SU-DHL-6 (cell line): ENCODE data around the gene MAP3K21.

Experiments
- H2AFZ ChIP-seq: fragments of 200-600 bp; sonication (generic); 2 replicates; pipeline ENCODE4 v1.6.1; 2014; ENCODE audit warnings: low read depth, mild to moderate bottlenecking, moderate library complexity, mixed read lengths, antibody characterized with exemption, low read length; ENCODE audit not compliant: severe bottlenecking
- H3F3A ChIP-seq: fragments of 200-600 bp; shearing (Covaris generic); 2 replicates; pipeline ENCODE4 v1.6.0; 2016; ENCODE audit warnings: antibody characterized with exemption, mild to moderate bottlenecking; ENCODE audit not compliant: insufficient read depth
- H3K27ac ChIP-seq: fragments of 200-600 bp; sonication (generic); 2 replicates; pipeline ENCODE4 v1.5.1; 2016; ENCODE audit warnings: low read depth, mild to moderate bottlenecking, low read length, moderate library complexity, mixed read lengths
- H3K27me3 ChIP-seq: fragments of 200-600 bp; sonication (generic), shearing (Covaris generic); 2 replicates; pipeline ENCODE4 v1.6.0; 2014; ENCODE audit warnings: mild to moderate bottlenecking, low read length
- H3K36me3 ChIP-seq: fragments of 200-600 bp; sonication (generic); 2 replicates; pipeline ENCODE4 v1.6.1; 2014; ENCODE audit warnings: mild to moderate bottlenecking, low read length, mixed read lengths
- H3K4me2 ChIP-seq: fragments of 300-600, 200-600 bp; shearing (Covaris generic), sonication (generic); 2 replicates; pipeline ENCODE4 v1.6.0; 2014; ENCODE audit warnings: low read length, low read depth, mild to moderate bottlenecking; ENCODE audit not compliant: poor library complexity, severe bottlenecking
- H3K4me3 ChIP-seq: fragments of 200-600 bp; sonication (generic); 2 replicates; pipeline ENCODE4 v1.5.1; 2014; ENCODE audit warnings: antibody characterized with exemption, low read length, mild to moderate bottlenecking, mixed read lengths; ENCODE audit not compliant: insufficient read depth, poor library complexity, severe bottlenecking
- H3K79me2 ChIP-seq: fragments of 200-600 bp; sonication (generic); 2 replicates; pipeline ENCODE4 v1.6.1; 2014; ENCODE audit warnings: mild to moderate bottlenecking, low read length, moderate library complexity; ENCODE audit not compliant: insufficient read depth
- H3K9ac ChIP-seq: fragments of 200-600 bp; sonication (generic); 2 replicates; pipeline ENCODE4 v1.7.0; 2014; ENCODE audit warnings: mild to moderate bottlenecking, low read length
- H3K9me2 ChIP-seq: fragments of 200-600 bp; sonication (generic); replicated peaks from 2 replicates; pipeline ENCODE4 v1.6.1; 2014; ENCODE audit warnings: low read length; ENCODE audit not compliant: insufficient read depth
- H3K9me3 ChIP-seq: fragments of 200-600 bp; sonication (generic); 2 replicates; pipeline ENCODE4 v1.6.1; 2014; ENCODE audit warnings: low read length, mixed read lengths; ENCODE audit not compliant: insufficient read depth
- H4K20me1 ChIP-seq: fragments of 200-600 bp; sonication (generic); 2 replicates; pipeline ENCODE4 v1.6.1; 2014; ENCODE audit warnings: low read depth, mild to moderate bottlenecking, antibody characterized with exemption, low read length, moderate library complexity, mixed read lengths
- CTCF ChIP-seq: fragments of 200-600 bp; sonication (generic); IDR thresholded peaks from one replicate; pipeline ENCODE4 v1.5.1; 2017; ENCODE audit warnings: antibody characterized with exemption, mild to moderate bottlenecking, low read length, moderate library complexity; ENCODE audit not compliant: insufficient read depth, poor library complexity, severe bottlenecking
- EZH2phosphoT487 ChIP-seq: fragments of 200-600 bp; sonication (generic), shearing (Covaris generic); conservative IDR thresholded peaks from 2 replicates; pipeline ENCODE4 v1.6.1; 2018; ENCODE audit warnings: mild to moderate bottlenecking, antibody characterized with exemption, low read length, moderate library complexity, mixed read lengths

MAP3K21 gene

GRCh38 chr1:233393084-233393840 lies 65.7 kb downstream of the MAP3K21 start:
- H3K9me2 ChIP-seq, result no peaks in the 10 kb centered on the region
- H3K36me3 ChIP-seq, result no peaks in the 10 kb centered on the region
- TF ChIP-seq CTCF (no peak), EZH2phosphoT487 (no peak)
- H2AFZ ChIP-seq, result no peak overlapping the region
- H3K4me2 ChIP-seq, result no peak overlapping the region
- no peaks in the 10 kb centered on the region for H3F3A ChIP-seq
- H3K9ac ChIP-seq, result no peak overlapping the region
- H3K4me3 ChIP-seq, result no peak overlapping the region
- H3K27me3 ChIP-seq, result no peaks in the 10 kb centered on the region
- no peak overlapping the region for H3K27ac ChIP-seq
- H4K20me1 ChIP-seq, result no peaks in the 10 kb centered on the region
- H3K9me3 ChIP-seq, result no peaks in the 10 kb centered on the region
- H3K79me2 ChIP-seq, result no peaks in the 10 kb centered on the region

- no peak overlapping the region for H2AFZ ChIP-seq
- no peaks in the 10 kb centered on the region for H3K9me2 ChIP-seq
- H3K36me3 ChIP-seq, result no peaks in the 10 kb centered on the region
- H3K9me3 ChIP-seq, result no peaks in the 10 kb centered on the region
- no peaks in the 10 kb centered on the region for H3F3A ChIP-seq
- no peak overlapping the region for H3K4me2 ChIP-seq
- H3K79me2 ChIP-seq, result no peaks in the 10 kb centered on the region
- H3K27me3 ChIP-seq, result no peaks in the 10 kb centered on the region
- no peak overlapping the region for H3K4me3 ChIP-seq
- H3K9ac ChIP-seq, result no peak overlapping the region
- no peak overlapping the region for H3K27ac ChIP-seq
- TF ChIP-seq CTCF (no peak), EZH2phosphoT487 (no peak)
- H4K20me1 ChIP-seq, result no peaks in the 10 kb centered on the region
Observed at GRCh38 chr1:233393926-233394680, 66.6 kb downstream of the MAP3K21 start.

DNA sequence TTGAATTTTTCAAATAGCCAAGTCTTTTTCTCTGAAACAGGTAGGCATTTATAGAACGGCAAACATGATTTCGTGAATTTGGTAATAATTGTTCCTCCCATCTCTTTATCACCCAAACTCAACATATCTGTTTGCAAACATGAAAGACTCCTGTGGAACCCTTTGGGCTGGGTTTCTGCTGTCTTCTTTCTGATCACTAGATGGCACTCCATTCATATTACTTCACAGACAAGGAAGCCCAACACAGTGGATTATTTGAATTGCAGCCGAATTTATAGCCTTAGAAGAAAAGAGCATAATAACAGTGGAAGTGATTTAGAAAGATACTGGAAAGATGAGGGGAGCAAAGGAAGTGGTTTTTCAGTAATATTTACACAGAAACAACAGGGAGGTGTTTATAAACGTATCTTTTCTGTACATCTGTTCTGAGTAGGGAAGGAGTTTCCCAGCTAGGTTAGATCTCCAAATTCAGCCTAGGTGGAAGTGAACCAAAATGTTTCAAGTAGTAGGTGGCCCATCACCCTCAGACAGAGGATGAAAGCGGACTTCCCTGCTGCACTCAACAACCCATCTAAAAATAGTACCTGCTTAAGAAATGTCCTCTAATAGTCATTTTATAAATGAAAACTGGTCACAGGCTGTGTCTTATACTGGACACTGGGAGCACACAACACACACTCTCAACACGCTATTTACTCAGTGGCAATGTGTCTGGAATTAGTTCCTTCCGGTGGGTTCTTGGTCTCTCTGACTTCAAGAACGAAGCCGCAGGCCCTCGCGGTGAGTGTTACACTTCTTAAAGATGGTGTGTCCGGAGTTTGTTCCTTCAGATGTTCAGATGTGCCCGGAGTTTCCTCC lies 67.6 kb downstream of the MAP3K21 start:
- no peaks in the 10 kb centered on the region for H3K79me2 ChIP-seq
- H3K9me2 ChIP-seq, result no peaks in the 10 kb centered on the region
- no peak overlapping the region for H3K27ac ChIP-seq
- H3K9me3 ChIP-seq, result no peaks in the 10 kb centered on the region
- no peak overlapping the region for H3K9ac ChIP-seq
- no peaks in the 10 kb centered on the region for H3K36me3 ChIP-seq
- TF ChIP-seq CTCF (peak; percentile 85), EZH2phosphoT487 (no peak)
- H3K4me2 ChIP-seq, result no peak overlapping the region
- no peaks in the 10 kb centered on the region for H3K27me3 ChIP-seq
- H2AFZ ChIP-seq, result no peak overlapping the region
- H4K20me1 ChIP-seq, result no peaks in the 10 kb centered on the region
- no peak overlapping the region for H3K4me3 ChIP-seq
- no peaks in the 10 kb centered on the region for H3F3A ChIP-seq
